Measurements from ENCODE around the gene SRC.

SRC gene

GRCh38 chr20:37347891-37348791, 2.2 kb downstream of the SRC start:
- H3K27ac Mint-ChIP-seq: peak overlapping the region; percentile 34
- no peaks in the 10 kb centered on the region for H3K36me3 Mint-ChIP-seq (ENCODE audit: low read depth)
- H3K4me1 Mint-ChIP-seq (ENCODE audit: low read depth): peaks cover 19% of the 10 kb centered on the region
- no peaks in the 10 kb centered on the region for H3K27me3 Mint-ChIP-seq
- peak; percentile 44 for DNase-seq
- peak overlapping the region; percentile 25 for H3K4me3 Mint-ChIP-seq
- H3K9me3 Mint-ChIP-seq: no peaks in the 10 kb centered on the region

GRCh38 chr20:37348792-37349516, 3.0 kb downstream of the SRC start:
- peak; percentile 21 for DNase-seq
- Mint-ChIP-seq H3K27ac (no peak overlapping the region), H3K9me3 (no peaks in the 10 kb centered on the region), H3K36me3 (ENCODE audit: low read depth) (no peaks in the 10 kb centered on the region), H3K4me3 (no peak overlapping the region), H3K4me1 (ENCODE audit: low read depth) (peaks cover 19% of the 10 kb centered on the region), H3K27me3 (no peaks in the 10 kb centered on the region)

GRCh38 chr20:37349517-37350491, 3.9 kb downstream of the SRC start:
- no peaks in the 10 kb centered on the region for H3K9me3 Mint-ChIP-seq
- peaks cover 19% of the 10 kb centered on the region for H3K4me1 Mint-ChIP-seq (ENCODE audit: low read depth)
- peak; percentile 23 for DNase-seq
- no peak overlapping the region for H3K27ac Mint-ChIP-seq
- H3K36me3 Mint-ChIP-seq (ENCODE audit: low read depth): no peaks in the 10 kb centered on the region
- H3K4me3 Mint-ChIP-seq: no peak overlapping the region
- no peaks in the 10 kb centered on the region for H3K27me3 Mint-ChIP-seq

- Mint-ChIP-seq H3K27ac (no peak overlapping the region), H3K36me3 (ENCODE audit: low read depth) (no peaks in the 10 kb centered on the region), H3K4me3 (no peak overlapping the region), H3K27me3 (no peaks in the 10 kb centered on the region), H3K9me3 (no peaks in the 10 kb centered on the region), H3K4me1 (ENCODE audit: low read depth) (peaks cover 12% of the 10 kb centered on the region)
- DNase-seq: peak; percentile 16
These were observed 5.0 kb downstream of the SRC start for GRCh38 chr20:37350649-37351574.

GRCh38 chr20:37351689-37352607, 6.0 kb downstream of the SRC start:
- Mint-ChIP-seq H3K4me1 (ENCODE audit: low read depth) (peaks cover 11% of the 10 kb centered on the region), H3K27ac (no peak overlapping the region), H3K27me3 (no peaks in the 10 kb centered on the region), H3K36me3 (ENCODE audit: low read depth) (no peaks in the 10 kb centered on the region), H3K4me3 (no peak overlapping the region), H3K9me3 (no peaks in the 10 kb centered on the region)
- no peak for DNase-seq

GRCh38 chr20:37352608-37352980, 6.7 kb downstream of the SRC start:
- Mint-ChIP-seq H3K36me3 (ENCODE audit: low read depth) (no peaks in the 10 kb centered on the region), H3K27ac (no peak overlapping the region), H3K4me3 (no peak overlapping the region)

GRCh38 chr20:37353285-37353849, 7.4 kb downstream of the SRC start:
- Mint-ChIP-seq H3K4me3 (no peak overlapping the region), H3K27me3 (no peaks in the 10 kb centered on the region), H3K4me1 (ENCODE audit: low read depth) (no peaks in the 10 kb centered on the region), H3K9me3 (no peaks in the 10 kb centered on the region), H3K36me3 (ENCODE audit: low read depth) (no peaks in the 10 kb centered on the region), H3K27ac (no peak overlapping the region)
- DNase-seq: peak; percentile 12

More at GRCh38 chr20:37352608-37352980, 6.7 kb downstream of the SRC start:
- DNase-seq: no peak
- Mint-ChIP-seq H3K9me3 (no peaks in the 10 kb centered on the region), H3K4me1 (ENCODE audit: low read depth) (peaks cover 5% of the 10 kb centered on the region), H3K27me3 (no peaks in the 10 kb centered on the region)

GRCh38 chr20:37354210-37355195, 8.6 kb downstream of the SRC start:
- no peak overlapping the region for H3K27ac Mint-ChIP-seq
- no peaks in the 10 kb centered on the region for H3K36me3 Mint-ChIP-seq (ENCODE audit: low read depth)
- no peak for DNase-seq
- H3K4me1 Mint-ChIP-seq (ENCODE audit: low read depth): no peaks in the 10 kb centered on the region
- no peaks in the 10 kb centered on the region for H3K9me3 Mint-ChIP-seq
- no peaks in the 10 kb centered on the region for H3K27me3 Mint-ChIP-seq
- H3K4me3 Mint-ChIP-seq: no peak overlapping the region

GRCh38 chr20:37355252-37356180, 9.6 kb downstream of the SRC start:
- no peak overlapping the region for H3K4me3 Mint-ChIP-seq
- no peaks in the 10 kb centered on the region for H3K9me3 Mint-ChIP-seq
- DNase-seq: no peak
- H3K27me3 Mint-ChIP-seq: no peaks in the 10 kb centered on the region
- H3K36me3 Mint-ChIP-seq (ENCODE audit: low read depth): no peaks in the 10 kb centered on the region
- H3K4me1 Mint-ChIP-seq (ENCODE audit: low read depth): no peaks in the 10 kb centered on the region
- H3K27ac Mint-ChIP-seq: no peak overlapping the region

GRCh38 chr20:37356387-37356786, 10.4 kb downstream of the SRC start:
- no peak for DNase-seq
- H3K9me3 Mint-ChIP-seq: no peaks in the 10 kb centered on the region
- H3K27ac Mint-ChIP-seq: no peak overlapping the region
- H3K27me3 Mint-ChIP-seq: no peaks in the 10 kb centered on the region
- no peak overlapping the region for H3K4me3 Mint-ChIP-seq
- no peaks in the 10 kb centered on the region for H3K36me3 Mint-ChIP-seq (ENCODE audit: low read depth)
- no peaks in the 10 kb centered on the region for H3K4me1 Mint-ChIP-seq (ENCODE audit: low read depth)

- Mint-ChIP-seq H3K36me3 (ENCODE audit: low read depth) (no peaks in the 10 kb centered on the region), H3K9me3 (no peaks in the 10 kb centered on the region), H3K4me3 (no peak overlapping the region), H3K4me1 (ENCODE audit: low read depth) (no peaks in the 10 kb centered on the region), H3K27me3 (no peaks in the 10 kb centered on the region), H3K27ac (no peak overlapping the region)
- no peak for DNase-seq
These were observed 11.0 kb downstream of the SRC start for GRCh38 chr20:37356961-37357371.
